ENCODE measurements around the gene FAM217B.

GRCh38 chr20:59940129-59940955 lies at the start of gene FAM217B, which contains the start of gene PPP1R3D:
- no peak for TF ChIP-seq CTCF (conservative IDR thresholded peaks at IDR 0.05 in 1 of 2, IDR thresholded peaks at IDR 0.05 in 1 of 2; ENCODE audit: low read depth in 1 of 2, low read length in 2 of 2)
- TF ChIP-seq EZH2 (IDR thresholded peaks at IDR 0.05; ENCODE audit: low read length, missing control alignments), result no peak

Measured in fibroblast of lung (primary cell).